ENCODE measurements around the gene TTLL10. TPM values are rescaled to one million over a fixed set of nuclear protein-coding genes. Genes with fewer than 3 reads are reported as not detected.

The TTLL10 gene
- polyA plus RNA-seq, 1 donor from 2014 or later: not detected

- TF ChIP-seq SMC3 (conservative IDR thresholded peaks at IDR 0.05; ENCODE audit: poor library complexity) (no peak), REST (IDR thresholded peaks at IDR 0.05; ENCODE audit: borderline replicate concordance) (no peak), EP300 (conservative IDR thresholded peaks at IDR 0.05; ENCODE audit: poor library complexity, severe bottlenecking) (no peak), MXI1 (conservative IDR thresholded peaks at IDR 0.05; ENCODE audit: poor library complexity, severe bottlenecking) (no peak), TAF1 (IDR thresholded peaks at IDR 0.05; ENCODE audit: low read depth) (no peak), POLR2AphosphoS5 (IDR thresholded peaks at IDR 0.05) (no peak)
- TF ChIP-seq, protein P1, sequence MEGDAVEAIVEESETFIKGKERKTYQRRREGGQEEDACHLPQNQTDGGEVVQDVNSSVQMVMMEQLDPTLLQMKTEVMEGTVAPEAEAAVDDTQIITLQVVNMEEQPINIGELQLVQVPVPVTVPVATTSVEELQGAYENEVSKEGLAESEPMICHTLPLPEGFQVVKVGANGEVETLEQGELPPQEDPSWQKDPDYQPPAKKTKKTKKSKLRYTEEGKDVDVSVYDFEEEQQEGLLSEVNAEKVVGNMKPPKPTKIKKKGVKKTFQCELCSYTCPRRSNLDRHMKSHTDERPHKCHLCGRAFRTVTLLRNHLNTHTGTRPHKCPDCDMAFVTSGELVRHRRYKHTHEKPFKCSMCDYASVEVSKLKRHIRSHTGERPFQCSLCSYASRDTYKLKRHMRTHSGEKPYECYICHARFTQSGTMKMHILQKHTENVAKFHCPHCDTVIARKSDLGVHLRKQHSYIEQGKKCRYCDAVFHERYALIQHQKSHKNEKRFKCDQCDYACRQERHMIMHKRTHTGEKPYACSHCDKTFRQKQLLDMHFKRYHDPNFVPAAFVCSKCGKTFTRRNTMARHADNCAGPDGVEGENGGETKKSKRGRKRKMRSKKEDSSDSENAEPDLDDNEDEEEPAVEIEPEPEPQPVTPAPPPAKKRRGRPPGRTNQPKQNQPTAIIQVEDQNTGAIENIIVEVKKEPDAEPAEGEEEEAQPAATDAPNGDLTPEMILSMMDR (IDR thresholded peaks at IDR 0.05; ENCODE audit: poor library complexity, severe bottlenecking): no peak
- Histone ChIP-seq H3K27me3 (ENCODE audit: insufficient read depth, low read depth, low read length) (no peaks in the 10 kb centered on the region), H3K4me2 (ENCODE audit: low read length) (no peak overlapping the region), H4K20me1 (ENCODE audit: insufficient read depth) (no peaks in the 10 kb centered on the region), H3K9me2 (ENCODE audit: insufficient read depth, low read length) (no peaks in the 10 kb centered on the region), H3F3A (ENCODE audit: insufficient read depth, low read length, poor library complexity, severe bottlenecking) (no peaks in the 10 kb centered on the region), H3K27ac (ENCODE audit: low read length) (no peak overlapping the region), H3K36me3 (ENCODE audit: insufficient read depth, low read length) (no peaks in the 10 kb centered on the region), H3K4me3 (ENCODE audit: low read length) (no peak overlapping the region), H3K9me3 (ENCODE audit: low read length) (no peaks in the 10 kb centered on the region), H3K79me2 (replicated peaks; ENCODE audit: insufficient read depth, low read length) (no peaks in the 10 kb centered on the region), H3K9ac (ENCODE audit: low read length) (no peak overlapping the region), H2AFZ (ENCODE audit: low read depth, low read length) (no peak overlapping the region)
Measured at GRCh38 chr1:1145547-1145914, 28.1 kb upstream of the TTLL10 start.

DNA sequence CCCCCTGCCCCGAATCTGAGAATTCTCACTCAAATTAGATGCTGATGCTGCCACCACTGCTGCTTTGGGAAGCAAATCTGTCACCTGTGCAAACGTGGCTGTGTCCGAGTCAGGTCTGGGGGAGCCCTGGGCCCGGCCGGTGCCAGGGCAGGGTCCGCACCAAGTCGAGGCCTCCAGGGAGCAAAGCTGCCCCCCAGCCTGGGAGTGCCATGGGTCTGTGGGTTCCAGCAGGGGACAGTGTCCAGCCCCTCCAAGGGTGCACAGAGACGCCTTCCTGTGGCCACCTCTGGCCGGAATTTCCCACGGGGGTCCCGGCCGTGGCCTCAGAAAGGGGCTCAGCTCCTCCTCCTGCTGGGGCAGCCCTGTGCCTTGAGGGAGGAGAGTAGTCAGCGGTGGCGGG is 27.7 kb upstream of the TTLL10 start:
- TF ChIP-seq REST (IDR thresholded peaks at IDR 0.05; ENCODE audit: borderline replicate concordance): no peak
- TF ChIP-seq TAF1 (IDR thresholded peaks at IDR 0.05; ENCODE audit: low read depth): no peak
- no peak for TF ChIP-seq MXI1 (conservative IDR thresholded peaks at IDR 0.05; ENCODE audit: poor library complexity, severe bottlenecking)
- no peak for TF ChIP-seq EZH2 (IDR thresholded peaks at IDR 0.05; ENCODE audit: borderline replicate concordance, insufficient read depth, low read length, poor library complexity, severe bottlenecking)
- TF ChIP-seq, protein P1 (IDR thresholded peaks at IDR 0.05; ENCODE audit: poor library complexity, severe bottlenecking): no peak
- Histone ChIP-seq H3K4me3 (ENCODE audit: low read length) (no peak overlapping the region), H3F3A (ENCODE audit: insufficient read depth, low read length, poor library complexity, severe bottlenecking) (no peaks in the 10 kb centered on the region), H3K27ac (ENCODE audit: low read length) (no peak overlapping the region), H3K9me2 (ENCODE audit: insufficient read depth, low read length) (no peaks in the 10 kb centered on the region), H3K4me2 (ENCODE audit: low read length) (no peak overlapping the region), H4K20me1 (ENCODE audit: insufficient read depth) (no peaks in the 10 kb centered on the region), H3K27me3 (ENCODE audit: insufficient read depth, low read depth, low read length) (no peaks in the 10 kb centered on the region), H3K9me3 (ENCODE audit: low read length) (no peaks in the 10 kb centered on the region), H3K9ac (ENCODE audit: low read length) (no peak overlapping the region), H3K36me3 (ENCODE audit: insufficient read depth, low read length) (no peaks in the 10 kb centered on the region), H2AFZ (ENCODE audit: low read depth, low read length) (no peak overlapping the region), H3K79me2 (replicated peaks; ENCODE audit: insufficient read depth, low read length) (no peaks in the 10 kb centered on the region)
